NCI-H748 (cell line): Measurements from ENCODE around the gene PTGS1.

Experiments used
- DNase-seq: peaks from one replicate; lab custom pipeline; 2025; ENCODE audit not compliant: unreplicated experiment; lab: John Stamatoyannopoulos, UW

Gene PTGS1

DNA sequence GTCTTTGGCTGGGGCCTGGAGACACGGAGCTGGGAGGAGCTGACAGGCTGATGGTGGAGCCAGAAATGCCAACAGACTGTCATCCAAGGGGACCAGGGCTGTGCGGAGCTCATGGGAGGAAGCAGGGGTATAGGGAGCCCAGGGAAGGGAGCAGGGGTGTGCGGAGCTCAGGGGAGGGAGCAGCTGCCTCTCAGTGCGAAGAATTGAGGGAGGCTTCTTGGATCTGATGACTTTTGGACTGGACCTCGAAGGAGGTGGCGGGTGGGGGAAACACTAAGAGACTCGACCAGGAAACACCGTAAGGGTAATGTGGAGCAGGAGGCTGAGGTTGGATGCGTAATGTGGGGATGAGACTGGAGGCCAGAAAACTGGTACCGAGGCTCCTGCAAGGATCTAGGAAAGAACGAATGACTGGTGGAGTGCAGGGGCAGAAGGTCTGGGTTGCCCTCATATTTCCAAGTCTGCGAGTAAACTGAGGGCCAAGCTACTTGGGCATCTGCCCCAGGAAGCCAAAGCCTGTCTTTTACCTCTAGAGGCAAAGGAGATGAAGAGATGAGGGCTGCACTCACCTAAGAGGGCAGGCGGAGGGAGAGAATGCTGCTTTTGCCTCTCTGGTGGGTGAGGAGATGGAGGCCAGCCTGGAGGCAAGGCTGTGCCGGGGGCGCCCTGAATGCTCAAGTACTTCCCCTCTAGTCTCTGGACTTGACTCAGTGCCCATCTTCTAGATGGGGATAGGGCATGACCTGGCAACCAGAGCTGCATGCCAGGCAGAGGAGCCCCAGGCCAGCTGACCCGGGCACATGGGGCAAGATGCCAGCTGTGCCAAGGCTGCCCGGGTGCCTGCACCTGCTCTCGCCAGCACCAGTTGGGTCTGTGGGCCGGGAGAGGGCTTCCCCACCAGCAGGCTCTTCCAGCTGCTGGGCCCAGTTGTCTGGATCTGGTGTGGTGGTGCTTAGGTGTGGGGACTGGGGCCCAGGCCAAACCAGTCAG lies 2.3 kb downstream of the PTGS1 start:
- DNase-seq, result no peak

DNA sequence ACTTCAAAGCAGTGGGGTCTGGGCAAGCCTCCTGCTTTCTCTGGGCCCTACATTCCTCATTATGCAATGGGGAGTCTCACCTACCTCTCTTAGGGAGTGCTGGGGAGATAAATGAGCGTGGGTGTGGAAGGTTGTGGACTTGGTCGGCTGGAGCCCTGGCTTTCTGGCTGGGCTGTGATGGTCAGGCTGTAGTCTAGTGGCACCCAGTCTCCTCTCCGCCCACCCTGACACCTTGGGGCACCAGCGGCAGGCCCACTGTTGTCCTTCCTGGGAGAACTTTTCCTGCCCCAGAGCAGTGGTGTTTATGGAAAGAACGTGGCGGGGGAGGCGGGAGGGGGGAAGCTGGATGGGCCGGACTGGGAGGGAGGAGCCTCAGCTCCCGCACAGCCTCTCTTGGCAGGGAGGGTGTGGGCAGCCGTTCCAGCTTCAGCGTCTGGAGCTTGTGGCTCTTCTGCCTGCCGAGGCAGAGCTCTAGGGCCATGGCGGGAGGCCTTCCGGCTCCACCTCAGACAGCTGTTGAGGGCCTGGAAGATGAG lies 4.1 kb downstream of the PTGS1 start:
- no peak for DNase-seq

DNA sequence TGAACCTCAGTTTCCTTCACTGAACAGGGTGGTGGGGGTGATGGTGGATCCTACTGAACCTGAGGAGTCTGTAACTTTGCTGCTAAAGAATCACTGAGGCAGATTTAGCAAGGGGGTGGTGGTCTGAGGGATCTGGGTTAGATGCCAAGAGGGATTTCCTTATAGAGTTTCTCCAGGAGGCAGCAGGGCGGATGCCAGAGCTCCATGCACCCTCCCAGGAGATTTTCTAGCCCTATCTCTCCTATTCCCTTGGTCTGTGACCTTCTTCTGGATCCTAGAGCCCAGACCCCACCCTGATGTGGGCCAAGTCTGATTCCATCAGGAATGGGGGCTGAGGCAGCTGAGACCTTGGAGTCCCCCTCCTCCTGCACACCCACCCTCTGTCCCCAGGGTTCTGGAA lies 6.0 kb downstream of the PTGS1 start:
- no peak for DNase-seq

DNA sequence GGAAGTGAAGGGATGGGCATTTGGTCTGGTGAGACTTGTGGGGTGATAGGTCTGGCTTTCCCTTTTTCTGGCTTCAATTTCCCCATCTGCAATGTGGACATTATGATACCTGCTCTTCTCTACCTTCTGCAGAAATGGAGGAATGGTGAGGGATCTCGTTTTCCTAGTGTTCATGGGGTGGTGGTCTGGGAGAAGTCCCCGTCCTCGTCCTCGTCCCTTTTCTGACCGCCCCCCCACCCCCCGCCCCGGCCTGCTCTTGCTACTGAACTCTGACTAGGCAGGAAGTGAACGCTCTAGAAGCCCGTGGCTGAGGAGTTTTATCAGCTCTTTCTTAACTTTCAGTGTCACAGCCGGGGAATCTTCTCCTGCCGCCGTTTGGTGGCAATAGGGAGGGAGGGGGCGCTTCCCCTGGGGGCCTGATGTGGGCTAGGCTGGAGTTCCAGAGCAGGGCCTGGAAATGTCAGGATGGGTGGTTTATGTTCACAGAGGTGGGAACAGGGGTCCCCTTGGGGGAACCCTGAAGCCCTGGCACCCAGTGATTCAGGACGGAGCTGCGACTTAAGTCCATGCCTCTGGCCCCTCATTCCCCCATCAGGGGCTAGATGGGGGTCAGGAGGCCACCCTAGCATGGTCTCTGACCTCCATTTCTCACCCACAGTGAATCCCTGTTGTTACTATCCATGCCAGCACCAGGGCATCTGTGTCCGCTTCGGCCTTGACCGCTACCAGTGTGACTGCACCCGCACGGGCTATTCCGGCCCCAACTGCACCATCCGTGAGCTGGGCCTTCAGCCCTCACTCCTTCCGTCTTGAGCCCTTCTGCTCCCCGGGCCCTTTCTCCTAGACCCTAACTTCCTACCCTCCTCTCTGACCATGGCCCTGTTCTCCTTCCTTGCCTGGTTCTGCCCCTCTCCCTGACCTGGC lies 6.7 kb downstream of the PTGS1 start:
- DNase-seq, result no peak

DNA sequence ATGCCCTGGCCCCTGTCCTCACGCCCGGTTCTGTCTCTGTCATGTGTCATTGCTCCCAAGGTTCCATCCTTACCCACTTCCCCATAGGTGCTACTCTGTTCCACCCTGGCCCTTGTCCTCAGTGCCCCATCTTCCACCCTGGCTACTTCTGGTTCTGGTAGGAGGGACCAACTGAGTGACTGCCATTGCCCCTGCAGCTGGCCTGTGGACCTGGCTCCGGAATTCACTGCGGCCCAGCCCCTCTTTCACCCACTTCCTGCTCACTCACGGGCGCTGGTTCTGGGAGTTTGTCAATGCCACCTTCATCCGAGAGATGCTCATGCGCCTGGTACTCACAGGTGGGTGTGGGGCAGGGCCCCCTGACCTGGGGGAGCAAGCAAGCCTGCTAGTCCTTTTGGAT lies 7.4 kb downstream of the PTGS1 start:
- DNase-seq, result no peak

DNA sequence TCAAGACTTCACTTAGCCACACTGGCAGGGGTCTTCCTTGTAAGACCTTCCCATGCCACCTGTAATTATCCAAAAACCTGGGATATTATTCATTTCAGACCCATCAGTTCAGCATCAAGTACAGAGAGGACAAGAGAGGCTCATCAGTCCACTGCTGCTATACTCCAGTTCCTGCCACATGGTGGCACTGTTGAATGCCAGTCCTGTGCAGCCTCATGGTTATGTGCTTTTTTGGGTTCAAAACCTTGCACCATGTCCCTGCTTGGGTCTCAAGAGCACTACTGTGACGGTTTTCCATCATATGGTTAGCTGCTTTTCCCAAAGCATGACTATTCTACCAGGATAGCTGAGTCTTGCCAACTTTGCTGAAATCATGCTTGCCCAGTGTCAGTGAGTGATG lies 8.5 kb downstream of the PTGS1 start:
- peak; percentile 15 for DNase-seq

DNA sequence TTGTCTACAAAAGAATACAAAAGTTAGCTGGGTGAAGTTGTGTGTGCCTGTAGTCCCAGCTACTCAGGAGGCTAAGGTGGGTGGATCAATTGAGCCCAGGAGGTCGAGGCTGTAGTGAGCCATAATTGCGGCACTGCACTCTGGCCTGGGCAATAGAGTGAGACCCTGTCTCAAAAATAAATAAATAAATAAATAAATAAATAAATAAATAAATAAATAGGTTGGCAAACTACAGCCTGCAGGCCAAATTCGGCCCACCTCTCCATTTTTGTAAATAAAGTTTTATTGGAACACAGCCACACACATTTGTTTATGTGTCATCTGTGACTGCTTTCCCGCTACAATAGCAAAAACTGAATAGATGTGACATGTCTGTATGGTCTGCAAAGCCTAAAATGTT lies 9.5 kb downstream of the PTGS1 start:
- DNase-seq, result no peak

DNA sequence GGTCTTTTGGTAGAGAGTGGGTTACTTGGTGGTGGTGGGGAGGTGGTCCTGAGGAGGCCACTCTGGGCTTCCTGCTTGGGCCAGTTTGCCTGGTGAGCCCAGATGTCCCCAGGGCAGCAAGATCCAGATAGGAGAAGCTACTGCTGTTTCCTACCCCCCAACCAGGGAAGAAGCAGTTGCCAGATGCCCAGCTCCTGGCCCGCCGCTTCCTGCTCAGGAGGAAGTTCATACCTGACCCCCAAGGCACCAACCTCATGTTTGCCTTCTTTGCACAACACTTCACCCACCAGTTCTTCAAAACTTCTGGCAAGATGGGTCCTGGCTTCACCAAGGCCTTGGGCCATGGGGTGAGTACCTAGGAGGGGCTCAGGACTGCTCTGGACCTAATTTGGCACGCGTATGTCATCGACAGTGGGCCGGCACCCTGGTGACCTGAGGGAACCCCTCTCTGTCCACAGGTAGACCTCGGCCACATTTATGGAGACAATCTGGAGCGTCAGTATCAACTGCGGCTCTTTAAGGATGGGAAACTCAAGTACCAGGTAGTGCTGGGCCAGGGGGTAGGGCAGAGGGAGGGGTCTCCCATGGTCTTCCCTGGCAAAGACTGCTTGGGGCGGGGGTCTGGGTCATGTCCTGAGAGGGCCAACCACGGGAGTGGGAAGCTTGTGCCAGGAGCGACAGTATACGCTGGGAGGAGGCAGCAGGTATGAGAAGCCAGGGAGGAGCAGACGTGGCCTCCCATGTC lies 10.6 kb downstream of the PTGS1 start:
- DNase-seq, result no peak

DNA sequence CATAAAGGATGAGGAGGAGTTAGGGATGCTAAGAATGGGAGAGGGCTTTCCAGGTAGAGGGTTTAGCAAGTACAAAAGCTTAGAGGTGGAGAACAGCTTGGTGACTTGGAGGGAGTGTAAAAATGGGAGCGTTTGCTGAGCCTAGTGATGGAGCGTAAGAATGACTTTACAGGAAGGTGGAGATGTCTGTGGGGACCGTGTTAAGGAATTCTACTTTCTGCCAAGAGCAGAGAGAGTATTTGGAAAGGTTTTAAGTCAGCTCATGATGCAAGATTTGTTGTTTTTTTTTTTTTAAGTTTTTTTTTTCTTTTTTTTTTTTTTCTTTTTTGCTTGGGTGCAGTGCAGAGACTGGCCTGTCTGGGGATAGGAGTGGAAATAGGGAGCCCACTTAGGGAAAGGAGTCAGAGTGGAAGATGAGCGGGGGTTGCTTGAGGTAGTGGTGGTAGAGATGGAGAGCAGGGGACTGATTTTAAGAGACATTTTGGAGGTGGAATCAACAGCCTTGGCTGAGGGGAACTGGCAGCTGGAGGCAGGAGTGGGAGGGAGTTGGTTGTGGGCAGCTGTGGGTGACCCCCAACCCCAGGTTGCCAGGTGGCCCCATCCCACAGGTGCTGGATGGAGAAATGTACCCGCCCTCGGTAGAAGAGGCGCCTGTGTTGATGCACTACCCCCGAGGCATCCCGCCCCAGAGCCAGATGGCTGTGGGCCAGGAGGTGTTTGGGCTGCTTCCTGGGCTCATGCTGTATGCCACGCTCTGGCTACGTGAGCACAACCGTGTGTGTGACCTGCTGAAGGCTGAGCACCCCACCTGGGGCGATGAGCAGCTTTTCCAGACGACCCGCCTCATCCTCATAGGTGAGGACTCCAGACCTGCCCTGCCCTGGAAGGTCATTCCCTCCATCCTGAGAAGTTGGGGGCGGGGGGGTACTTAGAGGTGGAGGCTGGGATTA lies 12.4 kb downstream of the PTGS1 start:
- DNase-seq, result no peak

DNA sequence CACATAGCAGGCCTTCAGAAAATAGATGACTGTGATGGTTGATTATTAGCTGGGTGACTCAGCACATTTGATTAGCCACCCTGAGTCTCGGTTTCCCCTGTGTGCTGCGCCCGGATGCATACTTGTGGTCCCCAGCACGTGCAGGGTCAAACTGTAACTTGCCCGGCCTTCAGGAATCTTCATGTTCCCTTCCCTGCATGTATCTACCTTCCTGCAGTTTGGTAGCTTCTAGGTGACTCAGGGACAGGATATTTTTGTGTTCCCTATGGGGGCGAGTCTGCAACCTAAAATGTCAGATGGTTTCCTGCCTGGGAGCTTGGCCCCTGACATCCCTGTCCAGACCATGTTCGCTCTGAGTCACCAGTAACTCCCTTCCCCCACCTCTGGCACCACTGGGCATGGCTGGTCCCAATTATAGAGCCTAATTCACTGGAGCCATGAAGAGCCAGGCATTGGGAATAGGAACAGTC lies 13.2 kb downstream of the PTGS1 start:
- no peak for DNase-seq

DNA sequence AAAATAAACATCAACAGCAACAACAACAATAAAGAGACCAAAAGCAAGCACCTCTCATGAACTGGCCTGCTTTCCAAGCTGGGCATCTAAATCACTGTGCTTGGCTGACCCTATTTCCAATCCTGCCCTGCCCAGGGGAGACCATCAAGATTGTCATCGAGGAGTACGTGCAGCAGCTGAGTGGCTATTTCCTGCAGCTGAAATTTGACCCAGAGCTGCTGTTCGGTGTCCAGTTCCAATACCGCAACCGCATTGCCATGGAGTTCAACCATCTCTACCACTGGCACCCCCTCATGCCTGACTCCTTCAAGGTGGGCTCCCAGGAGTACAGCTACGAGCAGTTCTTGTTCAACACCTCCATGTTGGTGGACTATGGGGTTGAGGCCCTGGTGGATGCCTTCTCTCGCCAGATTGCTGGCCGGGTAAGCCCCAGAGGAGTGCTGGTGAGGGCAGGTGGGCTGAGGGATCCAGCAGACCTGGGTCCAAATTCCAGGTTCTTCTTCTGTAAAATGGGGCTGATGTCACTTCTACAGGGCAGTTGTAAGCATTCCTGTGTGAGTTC lies 15.6 kb downstream of the PTGS1 start:
- DNase-seq, result peak; percentile 20

DNA sequence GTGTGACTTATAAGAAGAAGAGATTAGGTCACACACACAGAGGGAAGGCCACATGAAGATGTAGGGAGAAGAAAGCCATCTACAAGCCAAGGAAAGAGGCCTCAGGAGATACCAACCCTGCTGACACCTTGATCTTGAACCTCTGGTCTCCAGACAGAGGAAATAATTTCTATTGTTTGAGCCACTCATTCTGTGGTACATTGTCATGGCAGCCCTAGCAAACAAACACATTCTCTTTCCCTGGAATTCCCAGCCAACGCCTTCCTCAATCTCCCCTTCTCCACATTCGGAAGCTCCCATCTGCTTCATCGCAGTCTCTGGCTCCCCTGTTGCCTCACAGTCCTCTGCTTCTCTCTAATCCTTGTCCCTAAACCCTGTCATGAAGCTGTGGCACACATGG lies 16.7 kb downstream of the PTGS1 start:
- DNase-seq, result no peak

DNA sequence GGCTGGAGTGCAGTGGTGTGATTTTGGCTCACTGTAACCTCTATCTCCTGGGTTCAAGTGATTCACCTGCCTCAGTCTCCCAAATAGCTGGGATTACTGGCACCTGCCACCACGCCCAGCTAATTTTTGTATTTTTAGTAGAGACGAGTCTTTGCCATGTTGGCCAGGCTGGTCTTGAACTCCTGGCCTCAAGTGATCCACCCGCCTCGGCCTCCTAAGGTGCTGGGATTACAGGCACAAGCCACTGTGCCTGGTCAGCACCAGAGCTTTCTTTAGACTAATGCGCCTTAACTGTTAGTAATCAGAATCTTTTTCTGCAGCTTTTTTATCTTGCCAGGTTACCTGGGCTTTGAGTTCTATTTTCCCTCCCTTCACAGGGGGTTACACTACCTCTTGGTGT lies 18.4 kb downstream of the PTGS1 start:
- DNase-seq, result no peak

DNA sequence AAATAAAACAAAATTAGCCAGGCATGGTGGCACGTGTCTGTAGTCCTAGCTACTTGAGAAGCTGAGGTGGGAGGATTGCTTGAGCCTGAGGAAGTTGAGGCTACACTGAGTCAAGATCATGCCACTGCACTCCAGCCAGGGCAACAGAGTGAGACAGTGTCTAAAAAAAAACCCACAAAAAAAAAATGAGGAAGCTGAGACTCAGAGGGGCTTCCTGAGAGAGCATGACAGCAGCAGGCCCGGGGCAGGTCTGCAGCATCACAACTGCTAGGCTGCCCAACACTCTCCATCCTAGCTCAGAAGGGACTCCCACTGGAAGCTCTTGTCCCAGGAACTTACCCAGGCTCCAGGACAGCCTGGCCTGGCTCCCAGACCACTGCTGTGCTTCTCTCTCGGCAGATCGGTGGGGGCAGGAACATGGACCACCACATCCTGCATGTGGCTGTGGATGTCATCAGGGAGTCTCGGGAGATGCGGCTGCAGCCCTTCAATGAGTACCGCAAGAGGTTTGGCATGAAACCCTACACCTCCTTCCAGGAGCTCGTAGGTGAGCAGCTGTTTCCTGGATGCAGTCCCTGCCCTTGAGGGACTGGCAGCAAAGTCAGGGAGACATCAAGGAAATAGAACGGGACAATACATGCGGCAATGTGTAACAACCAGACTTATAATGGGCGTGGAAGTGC lies 19.1 kb downstream of the PTGS1 start:
- DNase-seq, result peak; percentile 17

DNA sequence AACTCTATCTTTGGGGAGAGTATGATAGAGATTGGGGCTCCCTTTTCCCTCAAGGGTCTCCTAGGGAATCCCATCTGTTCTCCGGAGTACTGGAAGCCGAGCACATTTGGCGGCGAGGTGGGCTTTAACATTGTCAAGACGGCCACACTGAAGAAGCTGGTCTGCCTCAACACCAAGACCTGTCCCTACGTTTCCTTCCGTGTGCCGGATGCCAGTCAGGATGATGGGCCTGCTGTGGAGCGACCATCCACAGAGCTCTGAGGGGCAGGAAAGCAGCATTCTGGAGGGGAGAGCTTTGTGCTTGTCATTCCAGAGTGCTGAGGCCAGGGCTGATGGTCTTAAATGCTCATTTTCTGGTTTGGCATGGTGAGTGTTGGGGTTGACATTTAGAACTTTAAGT lies 21.5 kb downstream of the PTGS1 start:
- no peak for DNase-seq

DNA sequence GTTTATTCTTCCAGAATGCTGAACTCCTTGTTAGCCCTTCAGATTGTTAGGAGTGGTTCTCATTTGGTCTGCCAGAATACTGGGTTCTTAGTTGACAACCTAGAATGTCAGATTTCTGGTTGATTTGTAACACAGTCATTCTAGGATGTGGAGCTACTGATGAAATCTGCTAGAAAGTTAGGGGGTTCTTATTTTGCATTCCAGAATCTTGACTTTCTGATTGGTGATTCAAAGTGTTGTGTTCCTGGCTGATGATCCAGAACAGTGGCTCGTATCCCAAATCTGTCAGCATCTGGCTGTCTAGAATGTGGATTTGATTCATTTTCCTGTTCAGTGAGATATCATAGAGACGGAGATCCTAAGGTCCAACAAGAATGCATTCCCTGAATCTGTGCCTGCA lies 21.9 kb downstream of the PTGS1 start:
- DNase-seq, result no peak

DNA sequence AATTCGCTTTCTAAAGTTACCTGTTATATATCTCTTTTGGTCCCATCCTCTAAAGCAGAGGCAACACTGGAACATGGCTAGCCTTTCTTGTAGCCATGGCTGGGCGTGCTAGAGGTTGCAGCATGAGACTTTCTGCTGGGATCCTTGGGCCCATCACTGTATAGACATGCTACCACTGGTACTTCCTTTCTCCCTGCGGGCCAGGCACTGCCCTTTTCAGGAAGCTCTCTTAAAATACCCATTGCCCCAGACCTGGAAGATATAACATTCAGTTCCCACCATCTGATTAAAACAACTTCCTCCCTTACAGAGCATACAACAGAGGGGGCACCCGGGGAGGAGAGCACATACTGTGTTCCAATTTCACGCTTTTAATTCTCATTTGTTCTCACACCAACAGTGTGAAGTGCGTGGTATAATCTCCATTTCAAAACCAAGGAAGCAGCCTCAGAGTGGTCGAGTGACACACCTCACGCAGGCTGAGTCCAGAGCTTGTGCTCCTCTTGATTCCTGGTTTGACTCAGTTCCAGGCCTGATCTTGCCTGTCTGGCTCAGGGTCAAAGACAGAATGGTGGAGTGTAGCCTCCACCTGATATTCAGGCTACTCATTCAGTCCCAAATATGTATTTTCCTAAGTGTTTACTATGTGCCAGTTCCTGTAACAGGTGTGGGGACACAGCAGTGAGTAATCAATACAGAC lies 22.6 kb downstream of the PTGS1 start:
- DNase-seq, result no peak
